Femur (tissue), 1 donor: ENCODE data around the gene NOSTRIN.

Experiments used
- DNase-seq: peaks from one replicate; pipeline ENCODE4 v3.0.0-alpha.2; 2017

NOSTRIN gene

DNA sequence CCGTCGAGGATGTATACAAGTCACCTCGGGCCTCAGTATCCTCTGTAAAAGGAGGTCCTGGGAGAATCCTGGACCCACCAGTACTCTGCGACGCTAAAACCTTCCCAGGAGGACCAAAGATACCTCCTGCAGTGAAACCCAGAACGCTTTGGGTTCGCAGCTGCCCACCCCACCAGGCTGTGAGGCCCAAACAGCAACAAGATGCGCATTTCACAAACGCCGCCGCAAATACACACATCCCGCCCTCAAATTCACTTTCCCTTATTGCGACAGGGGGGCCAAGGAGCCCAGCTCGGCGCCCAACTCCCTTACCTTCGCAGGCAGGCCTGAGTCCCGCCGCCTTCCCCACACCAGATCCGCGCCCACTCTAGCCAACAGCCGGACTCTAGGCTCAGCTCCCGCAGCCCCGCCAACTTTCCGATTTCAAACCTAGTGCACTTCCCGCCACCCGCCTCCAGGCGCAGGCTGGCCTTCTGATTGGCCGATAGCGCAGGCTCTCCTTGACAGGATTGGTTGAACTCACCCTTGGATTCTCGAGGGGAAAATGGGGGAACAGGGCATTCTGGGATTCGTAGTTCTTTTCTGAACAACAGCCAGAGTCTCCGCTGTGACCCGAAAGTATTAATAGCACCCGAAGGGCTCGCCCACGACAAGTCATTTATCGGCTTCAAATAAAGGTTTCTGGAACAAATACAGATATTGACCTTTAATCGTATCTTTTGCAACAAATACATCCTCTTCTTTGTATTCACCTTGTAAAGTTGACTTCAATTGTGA is 87.8 kb downstream of the NOSTRIN start, which contains the start of gene SPC25:
Gene SPC25, minus strand, starts transcription at position 425 of the 777 bp plus-strand sequence. CDS start 911 bp downstream, outside the sequence.
- peak; percentile 95 for DNase-seq

- DNase-seq: no peak
Measured at GRCh38 chr2:168892327-168892726, 89.9 kb downstream of the NOSTRIN start.

DNA sequence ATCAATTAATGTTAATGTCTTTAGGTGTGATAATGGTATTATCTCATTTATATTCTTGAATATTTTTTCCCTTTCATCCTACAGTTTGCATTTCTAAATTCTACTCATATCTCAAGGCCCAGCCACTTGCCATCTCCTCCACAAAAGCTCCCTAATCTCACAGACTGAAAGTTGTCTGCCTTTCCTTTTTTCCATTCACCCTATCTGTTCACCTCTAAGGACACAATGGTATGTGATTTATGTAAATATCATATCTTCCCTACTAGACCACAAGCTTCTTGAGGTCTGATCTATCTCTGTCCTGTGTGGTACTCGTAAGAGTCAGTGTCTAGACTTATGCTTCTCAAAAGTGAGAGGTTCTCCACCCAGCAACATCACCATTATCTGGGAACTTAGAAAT is 91.7 kb downstream of the NOSTRIN start:
- DNase-seq: no peak

GRCh38 chr2:168894720-168895119 is 92.3 kb downstream of the NOSTRIN start:
- no peak for DNase-seq

DNA sequence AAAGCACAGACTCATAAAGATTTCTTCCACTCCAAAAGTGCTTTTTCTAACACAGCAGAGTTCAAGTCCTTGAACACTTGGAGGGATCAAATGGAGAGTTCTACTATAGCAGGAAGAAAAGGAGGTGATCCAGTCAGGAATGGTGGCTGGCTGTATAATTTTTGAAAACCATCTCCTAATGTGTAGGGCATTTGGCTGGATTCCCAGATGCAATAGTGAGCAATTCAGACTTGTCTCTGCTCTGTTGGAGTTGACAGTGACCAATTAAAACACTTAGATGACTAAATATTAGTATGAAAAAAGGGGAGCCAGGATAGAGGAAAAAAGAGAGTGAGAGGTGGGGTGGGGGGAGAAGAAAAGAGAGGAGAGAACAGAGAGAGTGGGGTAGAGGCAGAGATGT is 93.3 kb downstream of the NOSTRIN start:
- no peak for DNase-seq

- no peak for DNase-seq
Measured at GRCh38 chr2:168896783-168897182, 94.3 kb downstream of the NOSTRIN start.

DNA sequence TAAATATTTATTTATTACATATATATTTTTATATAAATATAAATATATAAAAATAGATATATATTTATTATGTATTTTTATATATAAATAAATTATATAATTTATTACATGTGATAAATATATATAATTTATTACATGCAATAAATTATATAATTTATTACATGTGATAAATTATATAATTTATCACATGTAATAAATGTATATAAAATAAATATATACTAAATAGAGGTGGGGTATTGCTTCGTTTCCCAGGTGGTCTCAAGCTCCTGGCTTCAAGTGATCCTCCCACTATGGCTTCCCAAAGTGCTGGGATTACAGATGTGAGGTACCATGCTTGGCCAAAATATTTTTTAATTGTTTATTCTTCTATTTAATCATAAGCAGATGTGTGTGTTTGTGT is 95.0 kb downstream of the NOSTRIN start:
- DNase-seq: no peak

- no peak for DNase-seq
Measured at GRCh38 chr2:168901003-168901402, 98.6 kb downstream of the NOSTRIN start, which contains the start of gene G6PC2. Gene G6PC2 (plus strand): TSS chr2:168901291. CDS start chr2:168901332, 41 bp downstream.

GRCh38 chr2:168903888-168904287 is 101.5 kb downstream of the NOSTRIN start:
- no peak for DNase-seq

GRCh38 chr2:168904358-168904757 is 101.9 kb downstream of the NOSTRIN start:
- DNase-seq: no peak

GRCh38 chr2:168907940-168908662 is 105.7 kb downstream of the NOSTRIN start:
- DNase-seq: no peak

DNA sequence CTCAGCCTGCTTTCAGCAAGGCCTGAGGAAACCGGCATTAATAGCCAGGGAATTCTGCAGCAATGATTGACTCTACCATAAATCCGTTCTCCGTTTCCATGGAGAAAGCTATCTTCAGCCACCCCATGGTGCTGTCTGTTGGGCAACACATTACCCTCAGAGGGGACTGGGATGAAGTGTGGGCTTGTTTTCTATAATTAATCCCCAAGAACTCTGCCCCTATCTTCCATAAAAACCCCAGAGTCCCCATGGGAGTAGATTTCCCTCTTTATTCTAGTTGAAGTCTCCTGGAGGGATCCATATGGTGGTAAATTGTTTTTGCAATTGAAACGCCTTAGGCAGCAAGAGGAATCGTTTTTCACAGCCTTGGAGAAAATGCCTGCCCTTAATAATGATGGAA is 107.9 kb downstream of the NOSTRIN start:
- DNase-seq: no peak

DNA sequence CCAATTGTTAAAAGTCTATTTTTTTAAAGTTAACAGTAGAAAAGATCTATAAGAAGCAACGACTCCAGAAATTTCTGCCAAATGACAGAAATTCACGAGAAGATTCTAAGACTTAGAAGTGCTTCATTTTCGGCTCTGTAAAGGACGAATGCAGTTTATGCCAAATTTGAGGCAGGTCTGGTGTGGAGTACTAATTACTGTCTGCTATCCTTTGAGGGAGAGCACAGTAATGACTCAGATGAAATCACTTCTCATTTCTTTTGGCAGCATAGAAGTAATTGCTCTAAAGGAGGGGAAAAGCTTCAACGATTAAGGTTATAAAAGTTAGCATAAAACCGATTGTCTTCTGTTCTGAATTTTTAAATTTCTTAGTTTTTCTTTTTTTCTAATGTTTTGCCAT is 110.0 kb downstream of the NOSTRIN start:
- no peak for DNase-seq

DNA sequence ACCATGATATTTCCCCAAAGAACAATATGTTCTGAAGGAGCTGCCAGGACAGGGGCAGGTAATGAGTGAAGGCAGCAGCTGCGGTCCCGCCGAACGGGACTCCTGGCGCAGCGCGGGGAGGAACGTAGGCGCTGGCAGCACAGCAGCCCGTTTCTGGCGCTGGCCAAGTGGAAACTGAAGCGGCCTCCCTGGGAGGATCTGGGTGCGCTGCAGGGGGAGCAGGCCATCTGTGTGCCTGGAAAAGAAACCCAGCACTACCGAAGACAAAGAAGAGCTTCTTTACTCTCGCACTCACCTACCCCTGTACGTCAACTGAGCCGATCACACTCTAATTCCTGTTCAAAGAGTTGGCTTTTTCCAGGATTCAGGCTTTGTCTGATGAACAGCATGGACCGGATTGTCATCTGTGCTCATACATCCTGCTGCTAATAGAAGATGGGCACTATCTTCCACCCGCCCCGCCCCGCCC is 110.5 kb downstream of the NOSTRIN start:
- DNase-seq: peak; percentile 68

- no peak for DNase-seq
Measured at GRCh38 chr2:168913495-168913894, 111.1 kb downstream of the NOSTRIN start.
